IMR-90 (cell line): Measurements from ENCODE around the gene KRT3. TPM values are rescaled to one million over a fixed set of nuclear protein-coding genes. Genes with fewer than 3 reads are reported as not detected.

Experiments
- ATAC-seq: fragments of 200-7000 bp; cut with Tn5 transposase; 2 replicates; pipeline ENCODE4 v1.9.1; 2020; ENCODE audit warnings: low read depth, mild to moderate bottlenecking, moderate library complexity
- BruUV-seq: library from RNA; stranded (reverse); fragments of 400-500 nt; replicated peaks from 2 replicates; lab custom pipeline; 2021; lab: Mats Ljungman, UMichigan
- CTCF ChIA-PET: fragments of 300-600 bp; formaldehyde crosslinking; extraction: SDS; loops from one replicate; lab custom pipeline; 2021; ENCODE audit warnings: antibody characterized with exemption; lab: Yijun Ruan, JAX
- POLR2A ChIA-PET: fragments of 300-600 bp; sonication (Branson Sonifier 250); formaldehyde crosslinking; loops from one replicate; lab custom pipeline; 2022; ENCODE audit warnings: antibody characterized with exemption; ENCODE audit not compliant: unreplicated experiment; lab: Charles Lee
- DNase-seq: peaks from one replicate; pipeline ENCODE4 v3.0.0; 2013
- H2AFZ ChIP-seq: replicated peaks from 2 replicates; pipeline ENCODE3; 2013; ENCODE audit warnings: low read length, mild to moderate bottlenecking; ENCODE audit not compliant: poor library complexity
- H2AK5ac ChIP-seq: 2 replicates; pipeline ENCODE4 v1.6.1; 2013; ENCODE audit warnings: low read depth, low read length, inconsistent platforms
- H2AK9ac ChIP-seq: replicated peaks from 2 replicates; pipeline ENCODE3; 2013; ENCODE audit warnings: mild to moderate bottlenecking, low read depth, low read length, moderate library complexity; ENCODE audit not compliant: poor library complexity
- H2BK120ac ChIP-seq: 2 replicates; pipeline ENCODE4 v1.6.1; 2013; ENCODE audit warnings: low read depth, low read length, inconsistent platforms
- H2BK15ac ChIP-seq: 3 replicates; pipeline ENCODE4 v1.6.1; 2013; ENCODE audit warnings: low read depth, low read length, inconsistent platforms
- H2BK20ac ChIP-seq: 2 replicates; pipeline ENCODE4 v1.6.1; 2013; ENCODE audit warnings: low read depth, mild to moderate bottlenecking, inconsistent platforms, low read length, moderate library complexity
- H2BK5ac ChIP-seq: 2 replicates; pipeline ENCODE4 v1.6.1; 2013; ENCODE audit warnings: mild to moderate bottlenecking, low read depth, low read length, inconsistent platforms; ENCODE audit not compliant: poor library complexity, severe bottlenecking
- H3K14ac ChIP-seq: replicated peaks from 2 replicates; pipeline ENCODE4 v1.6.1; 2013; ENCODE audit warnings: low read depth, low read length, inconsistent platforms
- H3K18ac ChIP-seq: 2 replicates; pipeline ENCODE4 v1.6.1; 2013; ENCODE audit warnings: low read depth, low read length, control low read depth
- H3K23ac ChIP-seq: 2 replicates; pipeline ENCODE4 v1.6.1; 2013; ENCODE audit warnings: low read depth, low read length, inconsistent platforms
- H3K27ac ChIP-seq: 2 replicates; pipeline ENCODE4 v1.5.1; 2013; ENCODE audit warnings: mild to moderate bottlenecking, control low read depth, low read length; ENCODE audit not compliant: insufficient read depth
- H3K27me3 ChIP-seq: 2 replicates; pipeline ENCODE4 v1.6.1; 2013; ENCODE audit warnings: low read length; ENCODE audit not compliant: control insufficient read depth, insufficient read depth
- H3K36me3 ChIP-seq: 2 replicates; pipeline ENCODE4 v1.6.1; 2013; ENCODE audit warnings: low read length, mixed read lengths; ENCODE audit not compliant: control insufficient read depth, insufficient read depth
- H3K4ac ChIP-seq: 2 replicates; pipeline ENCODE4 v1.6.1; 2013; ENCODE audit warnings: low read depth, low read length, inconsistent platforms
- H3K4me1 ChIP-seq: 2 replicates; pipeline ENCODE4 v1.6.1; 2013; ENCODE audit warnings: low read length, mixed read lengths; ENCODE audit not compliant: control insufficient read depth, insufficient read depth
- H3K4me2 ChIP-seq: 2 replicates; pipeline ENCODE4 v1.6.1; 2013; ENCODE audit warnings: low read depth, mild to moderate bottlenecking, control low read depth, low read length, moderate library complexity
- H3K4me3 ChIP-seq: 2 replicates; pipeline ENCODE4 v1.5.1; 2013; ENCODE audit warnings: low read depth, mild to moderate bottlenecking, control low read depth, low read length, moderate library complexity; ENCODE audit not compliant: insufficient read depth
- H3K56ac ChIP-seq: 2 replicates; pipeline ENCODE4 v1.6.1; 2013; ENCODE audit warnings: low read length, inconsistent platforms; ENCODE audit not compliant: insufficient read depth; ENCODE audit errors: extremely low read depth
- H3K79me1 ChIP-seq, 2 experiments: 2 replicates each; pipeline ENCODE4 v1.6.1; 2013; ENCODE audit warnings: low read length in 2 of 2, inconsistent platforms in 1 of 2, low read depth in 1 of 2
- H3K9ac ChIP-seq: 2 replicates; pipeline ENCODE4 v1.6.1; 2013; ENCODE audit warnings: low read depth, low read length, control low read depth
- H3K9me1 ChIP-seq: 2 replicates; pipeline ENCODE4 v1.6.1; 2013; ENCODE audit warnings: low read length, inconsistent platforms; ENCODE audit not compliant: insufficient read depth
- H3K9me3 ChIP-seq: 2 replicates; pipeline ENCODE4 v1.6.1; 2013; ENCODE audit warnings: low read length; ENCODE audit not compliant: control insufficient read depth, insufficient read depth
- H4K20me1 ChIP-seq: 2 replicates; pipeline ENCODE4 v1.6.1; 2013; ENCODE audit warnings: low read length, inconsistent platforms; ENCODE audit not compliant: insufficient read depth
- H4K5ac ChIP-seq: 2 replicates; pipeline ENCODE4 v1.6.1; 2013; ENCODE audit warnings: mild to moderate bottlenecking, low read depth, low read length, control low read depth
- H4K8ac ChIP-seq, 2 experiments: 2 replicates each; pipeline ENCODE4 v1.6.1; 2013; ENCODE audit warnings: low read depth in 2 of 2, low read length in 2 of 2, control low read depth in 1 of 2, inconsistent platforms in 1 of 2
- H4K91ac ChIP-seq: 2 replicates; pipeline ENCODE4 v1.6.1; 2013; ENCODE audit warnings: low read depth, low read length, inconsistent platforms; ENCODE audit not compliant: insufficient read depth
- CEBPB ChIP-seq: IDR thresholded peaks from 2 replicates; pipeline ENCODE4 v1.6.1; 2012; ENCODE audit warnings: low read depth, low read length, improper control_type of control experiment
- CHD1 ChIP-seq: IDR thresholded peaks from 2 replicates; pipeline ENCODE4 v1.6.1; 2012; ENCODE audit warnings: low read depth, low read length, improper control_type of control experiment
- CTCF ChIP-seq: conservative IDR thresholded peaks from 2 replicates; pipeline ENCODE4 v1.5.1; 2012; ENCODE audit warnings: mild to moderate bottlenecking, low read depth, low read length, improper control_type of control experiment
- ELK1 ChIP-seq: fragments of 150-350 bp; IDR thresholded peaks from 2 replicates; pipeline ENCODE4 v1.6.1; 2016; ENCODE audit warnings: low read depth, mild to moderate bottlenecking, low read length, moderate library complexity, borderline replicate concordance
- FOS ChIP-seq: fragments of 150-350 bp; IDR thresholded peaks from 2 replicates; pipeline ENCODE4 v1.6.1; 2016; ENCODE audit warnings: low read depth, low read length
- MAFK ChIP-seq: IDR thresholded peaks from 2 replicates; pipeline ENCODE4 v1.6.1; 2012; ENCODE audit warnings: low read depth, low read length, improper control_type of control experiment
- MAZ ChIP-seq: IDR thresholded peaks from 2 replicates; pipeline ENCODE4 v1.6.1; 2012; ENCODE audit warnings: low read depth, mild to moderate bottlenecking, low read length, improper control_type of control experiment, moderate library complexity, borderline replicate concordance
- MXI1 ChIP-seq: IDR thresholded peaks from 2 replicates; pipeline ENCODE4 v1.6.1; 2012; ENCODE audit warnings: low read depth, mild to moderate bottlenecking, low read length, moderate library complexity, borderline replicate concordance
- NFE2L2 ChIP-seq: fragments of 150-350 bp; IDR thresholded peaks from 2 replicates; pipeline ENCODE4 v1.6.1; 2016; ENCODE audit warnings: low read depth, mild to moderate bottlenecking, low read length
- POLR2A ChIP-seq: IDR thresholded peaks from 2 replicates; pipeline ENCODE4 v1.6.1; 2012; ENCODE audit warnings: mild to moderate bottlenecking, low read depth, low read length
- RAD21 ChIP-seq: IDR thresholded peaks from 2 replicates; pipeline ENCODE4 v1.6.1; 2012; ENCODE audit warnings: low read length, improper control_type of control experiment
- RFX5 ChIP-seq: IDR thresholded peaks from 2 replicates; pipeline ENCODE4 v1.8.0; 2012; ENCODE audit warnings: low read depth, mild to moderate bottlenecking, low read length, moderate library complexity
- WGBS, 2 experiments: methylation state at CpG; one replicate each; pipeline versions ENCODE4 v1.1.5 to v1.1.7; 2013; ENCODE audit warnings: missing lambda C conversion rate in 2 of 2; ENCODE audit not compliant: insufficient read length in 1 of 2; ENCODE audit errors: extremely low coverage in 2 of 2; 5-methylcytosine and 5-hydroxymethylcytosine counted together
- dilution Hi-C: fragments of 300-500 bp; cut with HindIII; formaldehyde crosslinking; loops from one replicate; pipeline ENCODE4 v1.14.3; 2018; ENCODE audit warnings: low sequenced_read_pairs; ENCODE audit not compliant: unreplicated experiment
- in situ Hi-C: fragments of 300-500 bp; cut with MboI; formaldehyde crosslinking; loops from 3 replicates; pipeline ENCODE4 v1.14.3; 2019; ENCODE audit warnings: low sequenced_read_pairs, inconsistent platforms, mixed read lengths
- intact Hi-C: fragments of 100-400 bp; cut with micrococcal nuclease; formaldehyde crosslinking; loops from 2 replicates; pipeline ENCODE4 v1.10.0; 2022
- polyA plus RNA-seq, 3 experiments: library from polyadenylated mRNA; depleted of rRNA; stranded (reverse); fragments of >200 nt; gene quantifications; 2 replicates each; pipeline ENCODE4 v1.2.3, GENCODE V29; 2012; ENCODE audit warnings: low replicate concordance in 1 of 3
- total RNA-seq: library from RNA; depleted of rRNA; stranded (reverse); fragments of >200 nt; gene quantifications from 2 replicates; pipeline ENCODE4 v1.2.3, GENCODE V29; 2012

The KRT3 gene
- total and polyA plus RNA-seq, 2 of the 4 experiments (the other 2 are of a cell fraction), result not detected

DNA sequence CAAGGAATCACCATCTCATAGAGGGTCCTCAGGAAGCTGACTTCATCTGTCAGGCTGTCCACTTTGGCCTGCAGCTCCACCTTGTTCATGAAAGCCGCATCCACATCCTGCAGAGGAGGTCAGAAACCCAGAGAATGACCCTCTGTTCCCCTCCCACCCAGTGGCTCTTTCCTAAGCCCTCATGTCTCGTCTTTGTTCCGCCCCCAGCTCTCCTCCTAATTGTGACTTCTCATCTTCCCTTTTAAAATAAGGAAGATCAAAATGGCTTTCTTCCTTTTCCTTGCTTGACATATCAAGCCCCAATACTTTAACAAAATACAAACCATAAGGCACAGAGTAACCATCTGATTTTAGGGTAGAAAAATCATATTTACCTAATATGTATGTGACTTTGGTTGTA is 23.1 kb downstream of the KRT3 start:
- no peak overlapping the region for H3K14ac ChIP-seq
- H3K4me2 ChIP-seq, result no peak overlapping the region
- no peak overlapping the region for H4K8ac ChIP-seq
- in situ Hi-C loops (no loop called here), dilution Hi-C loops (no loop called here), intact Hi-C loops (no loop called here)
- no peak overlapping the region for H3K18ac ChIP-seq
- no peak overlapping the region for H4K91ac ChIP-seq
- no peak overlapping the region for H2BK120ac ChIP-seq
- no peaks in the 10 kb centered on the region for H3K4me1 ChIP-seq
- no peak overlapping the region for H3K9ac ChIP-seq
- no peak overlapping the region for H2BK5ac ChIP-seq
- H3K27me3 ChIP-seq, result peaks cover 28% of the 10 kb centered on the region
- no peak overlapping the region for H2BK15ac ChIP-seq
- no peak overlapping the region for H3K27ac ChIP-seq
- H3K9me3 ChIP-seq, result no peaks in the 10 kb centered on the region
- no peak overlapping the region for H3K56ac ChIP-seq
- no peak overlapping the region for H2AK5ac ChIP-seq
- BruUV-seq, result no TSS peak
- TF ChIP-seq RFX5 (no peak), NFE2L2 (no peak), POLR2A (no peak), ELK1 (no peak), MAFK (no peak), CEBPB (no peak), MXI1 (no peak), RAD21 (no peak), CTCF (no peak), MAZ (no peak), FOS (no peak), CHD1 (no peak)
- H4K5ac ChIP-seq, result no peak overlapping the region
- no peaks in the 10 kb centered on the region for H3K9me1 ChIP-seq
- no CpG with 5 or more reads among the region's 3 CpGs for WGBS, 2 experiments
- peak overlapping the region; percentile 21 for H2AFZ ChIP-seq
- H4K20me1 ChIP-seq, result no peaks in the 10 kb centered on the region
- no peaks in the 10 kb centered on the region for H3K79me1 ChIP-seq
- no peaks in the 10 kb centered on the region for H3K36me3 ChIP-seq
- H2AK9ac ChIP-seq, result no peak overlapping the region
- no peak overlapping the region for H3K23ac ChIP-seq
- no peak for DNase-seq
- no peak overlapping the region for H2BK20ac ChIP-seq
- POLR2A ChIA-PET, result no interaction called here
- H3K4me3 ChIP-seq, result no peak overlapping the region
- ATAC-seq, result no peak
- no peak overlapping the region for H3K4ac ChIP-seq
- CTCF ChIA-PET, result no interaction called here
